Parathyroid adenoma (tissue), 2 donors: ENCODE results near the gene TXNRD3.

Experiments used
- H2AFZ ChIP-seq: fragments of 300-600 bp; sonication (generic); one replicate; pipeline ENCODE4 v1.7.0; 2017; ENCODE audit warnings: antibody characterized with exemption, mild to moderate bottlenecking
- H3K27ac ChIP-seq: fragments of 300-600 bp; sonication (generic); one replicate; pipeline ENCODE4 v1.7.0; 2017
- H3K27me3 ChIP-seq: fragments of 300-600 bp; sonication (generic); one replicate; pipeline ENCODE4 v1.7.0; 2017; ENCODE audit warnings: low read length; ENCODE audit not compliant: control insufficient read depth, insufficient read depth
- H3K36me3 ChIP-seq: fragments of 300-600 bp; sonication (generic); one replicate; pipeline ENCODE4 v1.7.0; 2017; ENCODE audit warnings: low read length; ENCODE audit not compliant: control insufficient read depth, insufficient read depth
- H3K4me1 ChIP-seq: fragments of 300-600 bp; sonication (generic); one replicate; pipeline ENCODE4 v1.7.0; 2017; ENCODE audit warnings: control low read depth
- H3K4me2 ChIP-seq: fragments of 300-600 bp; sonication (generic); one replicate; pipeline ENCODE4 v1.7.0; 2017; ENCODE audit warnings: low read length
- H3K4me3 ChIP-seq: fragments of 300-600 bp; sonication (generic); one replicate; pipeline ENCODE4 v1.7.0; 2017; ENCODE audit warnings: low read depth, low read length
- H3K79me2 ChIP-seq: fragments of 300-600 bp; sonication (generic); one replicate; pipeline ENCODE4 v1.7.0; 2017; ENCODE audit warnings: control low read depth
- H3K9ac ChIP-seq: fragments of 300-600 bp; sonication (generic); one replicate; pipeline ENCODE4 v1.7.0; 2017; ENCODE audit warnings: mild to moderate bottlenecking
- H3K9me3 ChIP-seq: fragments of 300-600 bp; sonication (generic); one replicate; pipeline ENCODE4 v1.7.0; 2017; ENCODE audit warnings: low read length; ENCODE audit not compliant: control insufficient read depth
- CTCF ChIP-seq: fragments of 300-600 bp; sonication (generic); IDR thresholded peaks from one replicate; pipeline ENCODE4 v1.7.0; 2017; ENCODE audit warnings: antibody characterized with exemption, mild to moderate bottlenecking
- donor health status: primary hyperparathyroidism.

The TXNRD3 gene

GRCh38 chr3:126654571-126655383 lies at the start of gene TXNRD3:
Gene TXNRD3 (minus strand): TSS chr3:126655124.
- peak within 1 kb of the TSS; percentile 32 for H3K27ac ChIP-seq
- peak within 1 kb of the TSS; percentile 93 for H2AFZ ChIP-seq

GRCh38 chr3:126703512-126704493 lies 48.9 kb upstream of the TXNRD3 start, which contains the start of gene CHCHD6:
Gene CHCHD6 (plus strand): TSS chr3:126704240. CDS start chr3:126704313, 73 bp downstream.
- H3K9me3 ChIP-seq, result no peaks in the 10 kb centered on the region
- peaks cover 3% of the 10 kb centered on the region for H3K4me1 ChIP-seq
- H3K79me2 ChIP-seq, result peaks cover 7% of the 10 kb centered on the region
- peak within 1 kb of the TSS; percentile 81 for H3K4me2 ChIP-seq
- H3K4me3 ChIP-seq, result peak within 1 kb of the TSS; percentile 68
- H3K27ac ChIP-seq, result no peak within 1 kb of the TSS
- H3K9ac ChIP-seq, result peak within 1 kb of the TSS; percentile 28
- H3K36me3 ChIP-seq, result no peaks in the 10 kb centered on the region
- peak within 1 kb of the TSS; percentile 81 for H2AFZ ChIP-seq
- no peaks in the 10 kb centered on the region for H3K27me3 ChIP-seq
- TF ChIP-seq CTCF, result peak; percentile 44

More at GRCh38 chr3:126654571-126655383, at the start of gene TXNRD3:
- no peaks in the 10 kb centered on the region for H3K79me2 ChIP-seq
- H3K9me3 ChIP-seq, result no peaks in the 10 kb centered on the region
- H3K4me3 ChIP-seq, result peak within 1 kb of the TSS; percentile 64
- H3K36me3 ChIP-seq, result no peaks in the 10 kb centered on the region
- no peak within 1 kb of the TSS for H3K9ac ChIP-seq
- H3K4me1 ChIP-seq, result no peaks in the 10 kb centered on the region
- H3K27me3 ChIP-seq, result no peaks in the 10 kb centered on the region
- H3K4me2 ChIP-seq, result peak within 1 kb of the TSS; percentile 80
- no peak for TF ChIP-seq CTCF

GRCh38 chr3:126699011-126699410 lies 44.1 kb upstream of the TXNRD3 start:
- H3K36me3 ChIP-seq, result no peaks in the 10 kb centered on the region
- no peak overlapping the region for H3K4me2 ChIP-seq
- no peak overlapping the region for H3K9ac ChIP-seq
- H3K4me3 ChIP-seq, result no peak overlapping the region
- H3K27me3 ChIP-seq, result no peaks in the 10 kb centered on the region
- no peaks in the 10 kb centered on the region for H3K4me1 ChIP-seq
- no peak overlapping the region for H2AFZ ChIP-seq
- H3K9me3 ChIP-seq, result no peaks in the 10 kb centered on the region
- no peaks in the 10 kb centered on the region for H3K79me2 ChIP-seq
- H3K27ac ChIP-seq, result no peak overlapping the region
- no peak for TF ChIP-seq CTCF

GRCh38 chr3:126696701-126697267 lies 41.9 kb upstream of the TXNRD3 start:
- Histone ChIP-seq H3K4me2 (no peak overlapping the region), H3K79me2 (no peaks in the 10 kb centered on the region), H3K27ac (no peak overlapping the region), H3K9ac (no peak overlapping the region), H3K36me3 (no peaks in the 10 kb centered on the region), H3K4me3 (no peak overlapping the region), H3K27me3 (no peaks in the 10 kb centered on the region), H2AFZ (no peak overlapping the region), H3K9me3 (no peaks in the 10 kb centered on the region), H3K4me1 (no peaks in the 10 kb centered on the region)
- no peak for TF ChIP-seq CTCF
